GM19099 (cell line): Measurements from ENCODE around the gene INAFM2.

Source experiments
- POLR2A ChIP-seq: IDR thresholded peaks from 3 replicates; pipeline ENCODE4 v1.6.1; 2011; ENCODE audit warnings: low read depth; ENCODE audit not compliant: insufficient read length; ENCODE audit errors: extremely low read depth

Gene INAFM2

DNA sequence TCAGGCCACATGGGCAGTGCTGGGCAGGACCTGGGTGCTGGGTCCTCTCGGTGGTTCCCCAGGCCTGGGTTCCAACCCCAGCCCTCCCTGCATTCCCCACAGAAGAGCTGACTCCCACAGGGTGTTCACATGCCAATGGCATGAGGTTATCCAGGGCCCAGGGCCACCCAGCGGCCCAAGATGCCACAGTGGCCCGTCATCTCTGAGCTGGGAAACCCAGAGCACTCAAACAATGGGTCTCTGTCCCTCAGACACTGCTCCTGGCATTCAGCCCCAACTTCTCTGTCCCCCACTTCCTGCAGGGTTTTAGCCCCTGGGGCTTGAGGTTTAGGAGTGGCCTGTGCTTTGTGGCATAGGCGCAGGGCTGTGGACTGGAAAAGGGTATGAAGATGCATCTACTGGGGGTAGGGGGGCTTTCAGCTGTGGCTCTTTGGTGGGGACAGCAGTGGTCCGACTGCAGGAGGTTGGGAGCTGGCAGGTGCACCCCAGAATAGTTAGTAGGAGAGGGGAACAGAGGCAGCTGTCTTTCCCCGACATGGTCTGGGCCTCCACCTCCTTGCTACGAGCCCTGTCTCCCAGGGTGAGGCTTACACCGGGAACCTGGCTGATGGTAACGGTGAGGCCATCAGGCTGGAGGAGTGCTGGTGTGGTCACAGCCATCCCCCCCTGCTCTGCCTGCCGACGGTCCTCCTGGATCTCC lies 15.6 kb downstream of the INAFM2 start:
- no peak for TF ChIP-seq POLR2A

DNA sequence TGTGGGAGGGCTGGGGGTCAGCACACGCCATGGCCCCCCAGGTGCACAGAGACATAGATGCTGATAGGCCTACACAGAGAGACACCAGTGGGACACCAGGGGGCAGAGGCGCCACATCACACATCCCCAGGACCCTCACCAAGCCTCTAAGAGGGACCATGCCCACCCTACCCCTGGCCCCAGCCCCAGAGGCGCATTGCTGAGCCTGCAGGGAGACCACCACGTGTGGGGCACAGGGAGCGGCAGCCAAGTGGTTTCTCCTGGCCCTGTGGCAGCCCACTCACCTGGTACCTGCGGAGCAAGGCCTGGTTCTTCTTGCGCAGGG lies 16.1 kb downstream of the INAFM2 start:
- no peak for TF ChIP-seq POLR2A

DNA sequence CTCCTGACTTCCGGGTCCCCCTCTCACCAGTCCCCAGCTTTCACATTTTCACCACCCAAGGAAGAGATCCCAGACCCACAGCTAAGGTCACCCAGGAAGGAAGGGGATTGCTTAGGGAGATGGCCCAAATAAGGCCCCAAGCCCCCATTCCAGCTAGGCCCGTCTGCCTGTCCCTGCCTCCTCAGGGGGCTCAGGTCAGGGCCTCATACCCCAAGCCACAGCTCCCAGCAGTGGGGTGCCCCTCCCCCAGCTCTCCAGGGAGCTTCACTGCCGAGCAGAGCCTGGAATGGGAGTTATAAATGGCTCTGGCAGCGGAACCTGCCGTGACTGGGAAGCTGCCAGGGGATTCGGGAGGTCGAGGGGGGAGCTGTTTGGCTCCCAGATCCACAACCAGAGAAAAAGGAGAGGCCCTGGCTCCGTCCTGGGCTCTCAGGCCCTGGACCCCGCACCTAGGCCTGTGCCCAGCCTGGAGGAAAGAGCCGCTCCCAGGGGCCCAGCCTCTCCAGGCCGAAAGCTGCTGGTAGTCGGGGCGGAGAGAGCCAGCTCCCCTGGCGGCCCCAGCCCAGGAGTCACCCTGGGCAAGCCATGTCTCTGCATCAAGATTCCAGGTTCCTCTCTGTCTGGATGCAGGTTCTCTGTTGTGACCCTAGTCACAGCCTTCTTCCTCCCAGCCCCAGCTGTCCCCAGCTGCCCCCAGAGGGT lies 16.7 kb downstream of the INAFM2 start:
- no peak for TF ChIP-seq POLR2A

DNA sequence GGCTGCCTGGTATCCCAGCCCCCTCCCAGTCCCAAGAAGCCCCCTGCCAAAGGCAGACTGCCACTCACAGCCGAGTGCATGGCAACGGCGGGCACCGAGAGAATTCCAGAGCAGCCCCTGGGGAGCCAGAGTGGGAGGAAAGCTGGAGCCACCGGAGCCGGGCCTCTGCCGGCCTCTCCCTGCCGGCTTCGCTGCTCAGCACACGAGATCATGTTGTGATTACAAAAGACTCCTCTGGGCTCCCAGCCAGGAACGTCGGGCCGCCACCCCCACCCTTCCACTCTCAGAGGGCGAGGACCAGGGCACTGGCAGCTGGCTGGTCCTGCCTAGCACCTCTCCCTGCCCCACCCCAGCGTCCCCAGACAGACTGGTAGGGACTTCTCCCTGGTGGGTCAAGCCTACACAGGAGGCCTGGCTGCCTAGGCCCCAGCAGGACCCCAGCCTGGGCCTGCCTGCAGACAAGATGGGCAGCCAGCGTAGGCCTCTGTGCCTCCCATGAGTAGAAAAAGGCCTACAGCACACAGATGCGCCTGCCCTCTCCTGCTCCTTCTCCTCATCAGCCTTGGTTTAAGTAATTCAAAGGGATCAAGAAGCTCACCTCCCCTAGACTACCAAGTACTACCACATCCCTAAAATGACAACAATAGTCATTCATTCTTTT lies 17.4 kb downstream of the INAFM2 start, which contains the start of gene CCDC9B:
CCDC9B (minus strand) TSS at position 200 of the 661 bp plus-strand sequence; CDS start at position 80, 120 bp downstream.
- no peak for TF ChIP-seq POLR2A

DNA sequence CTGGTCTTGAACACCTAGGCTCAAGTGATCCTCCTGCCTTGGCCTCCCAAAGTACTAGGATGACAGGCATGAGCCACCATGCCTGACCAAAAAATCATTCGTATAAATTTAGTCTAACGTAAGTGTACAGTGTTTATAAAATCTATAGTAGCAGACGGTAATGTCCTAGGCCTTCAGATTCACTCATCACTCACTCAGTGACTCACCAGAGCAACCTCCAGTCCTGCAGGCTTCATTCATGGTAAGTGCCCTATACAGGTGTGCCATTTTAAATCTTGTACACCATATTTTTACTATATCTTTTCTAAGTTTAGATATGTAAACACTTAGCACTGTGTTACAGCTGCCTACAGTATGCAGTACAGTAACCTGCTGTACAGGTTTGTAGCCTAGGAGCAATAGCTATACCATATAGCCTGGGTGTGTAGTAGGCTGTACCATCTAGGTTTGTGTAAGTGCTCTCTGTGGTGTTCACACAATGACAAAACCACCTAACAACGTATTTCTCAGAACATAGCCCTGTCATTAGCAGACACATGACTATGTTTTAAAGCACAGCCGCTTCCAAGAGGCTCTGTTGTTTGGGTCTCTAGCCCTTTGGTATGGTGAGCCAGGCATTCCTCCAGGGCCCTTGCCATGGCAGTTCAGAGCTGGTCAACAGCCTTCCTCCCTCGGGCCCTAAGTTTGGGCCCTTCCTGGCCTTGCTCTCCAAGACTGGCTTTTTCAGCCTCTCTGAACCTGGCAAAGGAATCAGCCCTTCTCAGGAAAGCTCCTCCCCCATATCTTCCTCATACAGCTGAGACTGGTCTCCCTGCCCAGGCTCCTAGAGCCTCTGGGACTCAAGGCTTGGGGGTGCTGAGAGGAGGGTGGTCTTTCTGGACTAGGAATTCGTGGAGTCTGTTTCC lies 19.2 kb downstream of the INAFM2 start:
- no peak for TF ChIP-seq POLR2A

DNA sequence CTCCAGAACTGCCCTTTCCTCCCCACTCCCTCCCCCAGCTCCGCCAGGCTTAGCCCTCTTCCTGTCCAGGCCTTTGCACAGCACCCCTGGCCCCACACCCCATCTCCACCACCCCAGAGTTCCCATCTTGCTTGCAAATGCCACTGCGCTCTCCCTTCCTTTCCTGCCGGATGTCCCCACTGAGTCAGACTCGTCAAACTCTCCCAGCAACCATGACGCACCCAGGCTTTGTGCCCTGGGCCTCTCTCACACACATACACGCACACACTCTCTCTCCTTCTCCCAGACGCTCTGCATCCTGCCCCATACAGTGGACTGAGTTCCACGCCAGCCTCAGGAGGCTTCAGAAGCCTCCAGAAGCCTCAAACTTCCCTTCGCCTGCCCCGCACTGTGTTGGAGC lies 20.0 kb downstream of the INAFM2 start:
- no peak for TF ChIP-seq POLR2A

DNA sequence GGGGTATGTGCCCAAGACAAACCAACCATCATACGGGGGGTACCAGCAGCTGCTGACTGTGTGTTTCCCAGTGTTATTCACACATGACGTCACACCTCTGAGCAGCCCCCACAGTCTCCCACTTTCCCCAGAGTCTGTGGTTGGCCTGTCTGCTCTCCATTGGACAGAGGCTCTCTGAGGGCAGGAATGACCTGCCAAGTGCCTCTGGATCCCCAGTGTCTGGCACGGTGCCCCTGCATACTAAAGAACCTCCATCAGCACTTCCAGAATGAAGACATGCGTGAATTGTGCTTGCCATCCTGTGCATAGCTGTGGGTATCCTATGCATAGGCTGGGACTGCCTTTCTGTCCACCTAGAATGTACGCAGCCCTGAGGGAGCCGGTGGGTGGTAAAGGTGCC lies 20.7 kb downstream of the INAFM2 start:
- TF ChIP-seq POLR2A = no peak

DNA sequence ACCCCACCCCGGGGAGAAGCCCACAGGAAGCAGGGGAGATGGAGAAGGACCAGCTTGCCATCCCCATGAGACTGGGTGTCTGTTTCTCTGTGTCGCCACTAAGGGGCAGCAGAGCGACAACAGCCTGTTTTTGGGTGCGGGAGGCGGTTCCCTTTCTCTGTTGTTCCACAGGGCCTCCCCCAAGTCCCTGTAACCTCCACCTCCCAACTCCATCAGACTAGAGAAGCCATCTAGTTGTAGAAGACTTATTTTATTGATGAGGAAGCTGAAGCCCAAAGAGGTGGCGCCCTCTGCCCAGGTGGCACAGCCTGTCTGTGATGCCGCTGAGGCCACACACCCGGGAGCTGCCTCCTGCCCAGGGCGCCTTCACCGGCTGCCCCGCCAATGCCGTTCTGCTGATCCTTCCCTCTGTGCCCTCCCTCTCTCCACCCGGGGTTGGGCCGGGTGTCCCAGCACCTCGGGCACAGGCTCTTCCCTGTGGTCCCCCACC lies 21.2 kb downstream of the INAFM2 start:
- no peak for TF ChIP-seq POLR2A

DNA sequence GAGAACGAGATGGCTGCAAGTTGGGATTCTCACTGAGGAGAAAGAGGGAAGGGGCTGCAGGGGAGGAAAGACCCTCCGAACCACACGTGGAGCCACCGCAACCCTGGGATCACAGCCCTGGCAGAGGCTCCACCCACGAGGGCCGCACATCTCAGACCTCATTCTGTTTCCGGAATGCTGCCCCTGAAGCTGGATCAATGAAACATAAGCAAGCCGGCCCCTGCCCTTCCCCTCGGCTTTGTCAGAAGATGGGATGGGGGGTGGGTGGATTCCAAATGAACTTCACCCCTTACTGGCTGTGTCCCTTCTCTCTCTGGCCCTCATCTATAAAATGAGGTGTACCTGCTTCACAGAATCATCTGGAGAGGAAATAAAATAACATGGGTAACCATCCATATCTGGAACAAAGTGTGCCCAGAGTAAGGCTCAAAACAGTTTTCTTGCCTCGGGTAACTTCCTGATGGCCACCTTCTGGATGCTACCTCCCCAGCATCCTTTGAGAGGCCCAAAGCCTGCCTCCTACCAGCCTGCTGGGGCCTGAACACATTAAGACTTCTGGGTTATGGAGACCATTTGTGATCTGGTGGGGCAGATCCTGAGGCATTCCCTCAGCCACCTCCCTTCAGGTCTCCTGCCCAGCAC lies 21.9 kb downstream of the INAFM2 start:
- no peak for TF ChIP-seq POLR2A

DNA sequence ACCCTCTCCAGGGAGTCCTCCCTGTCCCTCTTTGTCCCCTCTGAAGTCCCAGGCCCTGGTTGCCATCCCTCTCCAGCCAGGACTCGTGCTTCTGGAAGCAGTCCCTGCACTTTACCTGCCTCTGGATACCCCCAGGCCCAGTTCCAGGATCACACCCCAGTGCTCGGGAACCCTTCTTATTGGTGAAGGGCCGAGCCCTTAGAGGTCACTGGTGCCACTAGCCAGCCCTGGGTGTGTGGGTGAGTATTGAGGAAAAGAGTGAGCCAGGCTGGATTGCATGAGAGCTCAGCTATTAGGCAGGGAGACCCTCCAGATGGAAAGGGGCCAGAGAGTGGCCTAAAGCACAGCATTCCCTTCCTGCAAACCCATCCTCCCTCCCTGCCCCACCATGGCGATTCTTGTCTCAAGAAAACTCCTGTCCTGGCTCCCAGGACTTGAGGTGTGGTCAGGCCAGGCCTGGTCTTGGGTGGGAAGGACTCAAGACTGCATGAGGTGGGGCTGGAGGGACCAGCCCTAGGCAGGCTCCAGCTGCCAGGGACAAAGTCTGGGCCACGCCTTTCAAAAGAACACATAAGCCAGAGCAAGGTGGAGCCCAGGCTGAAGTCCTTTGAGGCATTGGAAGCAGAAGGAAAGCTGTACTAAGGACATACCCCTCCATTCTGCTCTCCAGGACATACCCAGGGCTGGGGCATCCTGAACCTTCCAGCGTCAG lies 22.5 kb downstream of the INAFM2 start:
- no peak for TF ChIP-seq POLR2A

DNA sequence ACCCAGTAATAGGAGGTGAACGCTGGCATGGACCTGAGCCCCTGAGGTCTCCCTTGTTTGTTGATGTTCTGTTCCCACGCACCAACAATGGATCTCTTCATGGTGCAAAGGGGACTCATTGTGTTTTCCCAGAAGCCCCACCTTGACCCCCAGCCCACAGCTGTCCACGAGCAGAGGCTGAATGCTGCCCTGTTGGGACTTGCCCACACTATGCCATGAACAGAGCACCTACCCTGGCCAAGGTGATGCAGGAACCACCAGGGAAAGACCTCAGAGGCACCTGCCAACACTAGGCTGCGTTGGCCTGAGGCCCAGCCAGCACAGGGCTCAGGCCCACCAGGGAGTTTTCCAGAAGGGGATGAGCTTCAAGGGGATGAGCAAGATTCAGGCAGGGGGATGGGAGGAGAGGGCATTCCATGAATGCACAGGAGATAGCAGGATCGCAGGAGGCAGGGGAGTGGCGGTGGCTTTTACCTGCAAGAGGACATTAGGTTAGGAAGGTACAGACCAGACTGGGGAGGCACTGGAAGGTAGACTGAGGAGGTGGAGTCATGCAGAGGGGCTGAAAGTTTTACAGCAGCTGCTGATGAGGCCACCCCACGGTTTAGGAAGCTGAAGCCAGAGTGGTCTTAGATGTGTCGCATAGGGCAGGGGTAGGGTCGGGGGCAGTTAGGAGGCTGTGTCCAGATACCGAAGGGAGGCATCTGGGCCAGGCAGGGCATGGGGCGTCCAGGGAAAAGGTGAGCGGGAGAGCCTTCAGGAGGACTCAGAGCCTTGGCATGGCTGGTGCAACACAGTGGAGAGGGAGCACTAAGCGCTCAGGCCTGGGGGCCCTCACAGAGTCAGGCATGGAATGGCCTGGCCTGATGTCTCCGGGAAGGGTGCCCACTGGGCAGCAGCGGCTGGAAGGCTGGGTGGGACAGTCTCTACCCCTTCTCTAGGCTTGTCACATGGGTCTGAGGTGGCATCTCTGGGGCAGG lies 23.4 kb downstream of the INAFM2 start:
- TF ChIP-seq POLR2A = no peak

DNA sequence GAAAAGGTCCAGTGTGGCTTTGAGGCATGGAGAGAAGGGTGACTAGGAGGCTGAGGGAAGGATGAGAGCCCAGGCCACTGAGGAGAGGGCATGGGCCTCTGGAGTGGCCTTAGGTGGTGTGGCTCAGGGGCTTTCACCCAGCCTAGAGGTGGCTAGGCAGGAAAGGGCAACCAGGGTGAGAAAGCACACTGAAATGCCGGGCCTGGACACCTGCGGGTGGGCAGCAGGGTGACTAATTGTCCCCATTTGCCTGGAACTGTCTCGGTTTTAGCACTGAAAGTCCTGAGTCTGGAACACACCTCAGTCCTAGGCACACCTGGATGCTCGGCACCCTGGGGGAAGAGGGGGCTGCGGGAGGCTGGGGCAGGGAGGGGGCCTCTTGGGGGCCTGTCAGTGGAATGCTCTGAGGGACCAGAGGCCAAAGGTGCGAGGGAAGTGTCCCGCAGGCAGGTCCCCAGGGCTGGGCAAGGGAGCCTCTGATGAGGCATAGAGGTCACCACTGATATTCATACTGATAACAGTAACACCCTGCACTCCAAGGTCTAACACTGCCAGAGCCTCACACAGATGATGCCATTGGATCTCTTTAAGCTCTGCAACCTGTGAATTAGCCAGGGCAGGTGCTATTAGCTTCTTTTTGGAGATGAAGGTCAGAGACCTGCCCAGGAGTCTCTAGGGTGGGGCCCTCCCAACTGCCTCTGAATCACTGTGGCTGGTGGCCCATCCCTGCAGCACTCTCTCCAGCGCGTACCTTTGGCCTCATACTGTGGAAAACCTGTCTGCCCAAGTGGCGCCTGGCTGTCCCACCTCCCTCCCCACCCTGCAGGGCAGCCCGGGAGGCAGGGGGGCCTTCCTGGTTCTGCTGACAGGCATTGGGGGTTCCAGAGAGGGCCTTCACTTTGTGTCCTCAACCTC lies 24.3 kb downstream of the INAFM2 start:
- TF ChIP-seq POLR2A = no peak
